Activated CD4-positive, alpha-beta T cell treated with anti-CD3 and anti-CD28 coated beads for 24 hours (primary cell): ENCODE measurements around the gene RBX1.
"Not testable (repeated sequence)": the region's sequence is repeated elsewhere in the genome, so short reads cannot be mapped to it uniquely, and the experiment has no call there.

ENCODE experiments used
- DNase-seq, 2 donors: peaks; one replicate each; pipeline ENCODE4 v3.0.0-alpha.2; 2020; ENCODE audit warnings: low read depth in 2 of 2

RBX1 gene

DNA sequence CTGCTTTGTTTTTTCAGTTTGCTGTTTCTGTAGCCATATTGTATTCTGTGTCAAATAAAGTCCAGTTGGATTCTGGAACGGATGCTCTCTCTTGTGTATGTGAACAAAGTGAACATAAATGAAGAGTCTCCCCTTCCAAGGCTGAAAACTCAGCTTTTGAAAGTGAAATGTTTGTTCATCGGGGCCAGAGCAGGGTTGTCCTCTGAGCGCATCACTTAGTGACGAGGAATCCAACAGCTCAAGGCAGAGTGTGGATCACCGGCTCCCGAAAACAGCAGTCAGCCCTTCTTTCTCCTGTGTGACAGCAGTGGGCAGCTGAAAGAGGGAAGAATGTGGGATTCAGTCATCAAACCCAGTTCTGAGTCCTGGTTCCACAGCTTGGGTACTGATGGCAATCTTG is 21.4 kb downstream of the RBX1 start:
- no peak for DNase-seq

DNA sequence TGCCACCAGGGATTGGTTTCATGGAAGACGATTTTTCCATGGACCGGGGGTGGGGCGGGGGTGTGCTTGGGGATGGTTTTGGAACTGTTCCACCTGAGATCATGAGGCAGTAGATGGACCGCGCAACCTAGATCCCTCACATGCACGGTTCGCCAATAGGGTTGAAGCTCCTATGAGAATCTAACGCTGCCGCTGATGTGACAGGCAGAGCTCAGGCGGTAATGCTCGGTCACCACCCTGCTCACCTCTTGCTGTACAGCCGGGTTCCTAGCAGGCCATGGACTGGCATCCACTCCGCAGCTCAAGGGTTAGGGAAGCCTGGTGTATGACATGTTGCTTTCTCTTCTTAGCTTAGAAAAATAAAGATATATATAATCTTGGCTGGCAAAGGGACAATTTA is 22.0 kb downstream of the RBX1 start:
- DNase-seq: no peak

DNA sequence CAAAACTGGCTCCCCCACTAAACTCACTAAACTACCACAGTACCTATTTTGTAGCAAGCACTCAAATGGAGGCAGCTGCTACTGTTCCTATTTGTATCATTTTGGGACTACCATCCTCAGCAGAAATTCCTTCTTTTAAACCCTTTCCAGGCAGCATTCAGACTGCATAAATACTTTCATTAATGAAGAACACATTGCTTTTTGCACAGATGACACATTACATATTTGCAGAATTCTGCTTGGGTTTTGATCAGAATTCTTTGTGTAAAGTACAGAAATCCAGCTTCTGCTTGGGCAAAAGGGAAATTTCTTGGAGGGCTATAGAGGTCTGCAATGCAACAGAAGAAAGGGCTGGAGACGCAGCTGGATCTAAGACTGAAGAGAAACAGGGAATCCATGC is 24.2 kb downstream of the RBX1 start:
- DNase-seq: no peak

DNA sequence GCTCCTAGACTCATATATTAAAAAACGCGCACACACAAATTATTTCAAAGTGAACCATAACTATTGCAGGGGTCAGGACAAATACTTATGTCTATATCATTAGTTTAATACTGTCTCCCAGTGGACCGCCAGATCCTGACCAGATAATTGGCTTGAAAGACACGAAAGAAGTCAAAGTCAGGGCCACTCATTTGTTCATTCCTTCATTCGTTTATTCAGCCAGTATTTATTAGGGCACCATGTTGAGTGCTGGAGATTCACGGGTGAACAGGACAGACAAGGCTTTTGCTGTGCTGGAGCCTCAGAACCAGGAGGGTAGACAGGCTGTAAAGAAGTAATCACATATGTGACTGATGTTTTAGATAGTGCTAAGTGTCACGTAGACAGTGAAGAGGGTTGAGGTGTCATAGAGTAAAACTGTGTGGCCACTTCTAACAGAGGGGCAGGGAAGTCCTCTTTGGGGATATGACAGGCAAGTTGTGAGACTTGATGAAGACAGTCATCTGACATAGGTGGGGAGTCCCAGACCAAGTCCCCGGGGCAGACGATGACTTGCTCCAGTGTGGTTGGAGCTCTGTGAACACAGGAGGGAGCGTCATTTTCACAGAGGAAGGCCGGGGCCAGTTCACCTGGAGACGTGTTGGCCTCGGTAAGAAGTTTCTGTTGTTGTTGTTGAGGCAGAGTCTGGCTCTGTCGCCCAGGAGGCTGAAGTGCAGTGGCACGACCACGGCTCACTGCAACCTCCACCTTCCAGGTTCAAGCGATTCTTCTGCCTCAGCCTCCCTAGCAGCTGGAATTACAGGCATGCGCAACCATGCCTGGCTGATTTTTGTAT is 25.9 kb downstream of the RBX1 start:
- no peak for DNase-seq

DNA sequence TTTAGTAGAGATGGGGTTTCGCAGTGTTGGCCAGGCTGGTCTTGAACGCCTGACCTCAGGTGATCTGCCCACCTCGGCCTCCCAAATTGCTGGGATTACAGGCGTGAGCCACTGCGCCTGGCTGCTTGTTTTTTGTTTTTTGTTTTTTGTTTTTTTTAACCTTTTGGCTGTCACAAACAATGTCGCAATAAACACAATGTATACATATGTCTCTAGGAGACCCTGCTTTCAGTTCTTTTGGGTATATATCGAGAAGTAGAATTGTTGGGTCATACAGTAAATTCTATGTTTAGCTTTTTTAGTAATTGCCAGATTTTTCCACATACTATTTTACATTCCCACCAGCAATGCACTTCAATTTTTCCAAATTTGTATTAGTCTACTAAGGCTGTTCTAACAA is 28.0 kb downstream of the RBX1 start:
- DNase-seq: no peak

DNA sequence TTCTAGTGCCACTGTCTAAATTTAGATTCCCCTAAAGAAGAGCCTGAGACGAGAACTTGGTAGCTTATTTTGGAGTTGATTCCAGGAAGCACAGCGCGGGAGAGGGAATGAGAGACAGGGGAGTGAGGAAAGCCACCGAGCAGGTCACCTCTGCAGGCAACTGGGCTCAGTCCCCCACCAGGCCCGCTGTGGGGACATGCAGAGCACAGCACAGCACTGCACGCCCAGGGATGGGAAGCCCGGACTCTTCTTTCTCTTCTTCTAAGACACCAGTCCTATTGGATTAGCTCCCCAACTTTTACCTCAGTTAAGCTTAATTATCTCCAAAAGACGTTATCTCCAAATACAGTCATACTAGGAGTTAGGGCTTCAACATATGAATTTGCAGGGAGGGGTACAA is 28.7 kb downstream of the RBX1 start:
- DNase-seq: no peak

DNA sequence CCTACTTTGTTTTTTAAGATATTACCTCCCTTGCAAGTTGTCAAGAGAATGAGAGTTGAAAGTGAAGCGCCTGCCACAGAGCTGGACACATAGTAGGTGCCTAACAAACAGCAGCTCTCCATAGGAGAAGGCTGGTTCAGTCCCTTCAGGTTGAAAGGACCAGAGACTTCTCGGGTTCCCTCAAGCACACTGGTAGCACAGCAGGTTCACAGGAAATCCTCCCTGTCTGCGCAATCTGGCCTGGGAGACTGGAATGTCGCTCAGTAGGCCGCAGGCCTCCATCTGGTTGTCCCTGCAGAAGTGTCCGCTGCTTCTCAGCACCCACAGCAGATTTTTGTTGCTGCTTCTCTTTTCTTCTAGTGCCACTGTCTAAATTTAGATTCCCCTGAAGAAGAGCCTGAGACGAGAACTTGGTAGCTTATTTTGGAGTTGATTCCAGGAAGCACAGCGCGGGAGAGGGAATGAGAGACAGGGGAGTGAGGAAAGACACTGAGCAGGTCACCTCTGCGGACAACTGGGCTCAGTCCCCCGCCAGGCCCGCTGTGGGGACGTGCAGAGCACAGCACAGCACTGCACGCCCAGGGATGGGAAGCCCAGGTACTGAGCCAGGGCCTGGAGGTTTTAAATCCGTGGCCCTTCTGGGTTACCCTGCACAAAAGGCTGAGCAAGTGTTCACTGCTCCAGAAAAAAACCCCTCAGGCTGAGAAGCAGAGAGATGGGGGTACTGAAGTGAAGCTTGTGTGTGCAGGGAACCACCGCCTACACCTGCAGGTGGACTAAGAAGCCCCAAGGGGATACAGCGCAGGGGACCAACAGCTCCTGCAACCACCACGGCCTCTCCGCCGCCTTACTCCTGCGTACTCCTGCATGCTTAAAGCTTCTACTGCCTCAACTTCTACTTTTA is 31.6 kb downstream of the RBX1 start:
- no peak for DNase-seq

DNA sequence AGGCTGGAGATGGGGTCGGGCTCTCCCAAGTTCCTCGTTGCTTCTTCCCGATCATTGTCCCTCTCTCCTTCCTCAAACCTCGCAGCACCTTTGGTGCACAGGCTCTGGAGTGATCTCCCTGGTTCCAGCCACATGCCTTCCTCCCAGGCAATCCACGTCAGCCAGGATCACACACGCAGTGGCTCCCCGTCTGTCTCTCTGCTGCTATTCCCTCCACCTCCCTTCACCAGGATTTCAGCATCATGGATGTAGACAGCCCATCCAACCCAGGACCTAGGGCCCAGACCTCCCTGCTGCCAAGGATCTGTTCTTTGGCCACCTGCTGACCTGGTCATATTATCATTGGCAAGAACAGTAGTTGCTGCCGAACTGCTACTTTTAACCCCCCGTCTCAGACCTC is 40.1 kb downstream of the RBX1 start:
- no peak for DNase-seq

DNA sequence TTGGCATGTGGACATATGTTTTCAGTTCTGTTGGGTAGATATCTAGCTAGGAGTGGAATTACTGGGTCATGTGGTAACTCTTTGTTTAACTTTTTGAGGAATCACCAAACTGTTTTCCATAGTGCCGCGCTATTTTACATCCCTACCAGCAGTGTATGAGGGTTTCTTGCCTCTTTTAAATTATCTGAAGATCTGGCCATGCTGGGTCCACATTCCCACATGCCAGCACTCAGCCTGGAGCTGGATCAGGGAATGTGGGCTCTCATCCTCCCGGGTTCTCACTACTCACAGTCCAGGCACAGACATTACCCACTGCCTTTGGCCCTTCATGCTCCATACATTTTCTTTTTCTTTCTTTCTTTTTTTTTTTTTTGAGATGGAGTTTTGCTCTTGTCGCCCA is 44.6 kb downstream of the RBX1 start:
- no peak for DNase-seq

DNA sequence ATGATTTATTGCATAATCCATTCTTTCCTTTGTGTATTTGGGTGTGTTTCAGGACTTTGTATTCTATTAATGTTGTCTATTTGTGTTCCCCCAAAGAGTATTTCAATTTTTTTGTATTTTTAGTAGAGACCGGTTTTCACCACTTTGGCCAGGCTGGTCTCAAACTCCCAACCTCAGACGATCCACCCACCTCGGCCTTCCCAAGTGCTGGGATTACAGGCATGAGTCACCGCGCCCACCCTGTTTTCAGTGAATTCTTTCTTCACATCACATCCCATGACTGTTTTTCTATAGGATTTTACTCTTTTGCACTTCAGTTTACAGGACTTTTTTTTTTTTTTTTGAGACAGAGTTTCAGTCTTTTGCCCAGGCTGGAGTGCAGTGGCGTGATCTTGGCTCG is 46.3 kb downstream of the RBX1 start:
- no peak for DNase-seq

DNA sequence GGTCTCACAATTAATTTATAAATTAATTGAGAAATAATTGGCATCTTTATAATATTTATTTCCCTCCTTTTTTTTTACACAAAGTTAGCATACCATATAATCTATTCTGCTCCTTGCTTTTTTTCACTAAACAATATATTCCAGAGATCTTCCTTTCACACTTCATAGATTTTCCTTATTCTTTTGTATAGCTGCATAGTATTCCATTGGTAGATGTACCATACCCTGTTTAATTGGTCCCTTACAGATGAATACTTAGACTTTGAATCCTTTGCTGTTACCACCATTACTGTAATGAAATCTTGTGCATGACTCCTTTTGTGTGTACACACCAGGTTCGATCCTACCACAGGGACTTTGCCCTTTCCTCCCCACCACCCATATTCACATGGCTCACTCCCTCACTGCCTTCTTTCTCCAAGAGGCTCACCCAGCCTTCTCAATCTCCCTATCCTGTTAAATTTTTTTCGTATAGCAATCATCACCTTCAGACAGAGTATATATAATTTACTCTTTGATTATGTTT is 48.9 kb downstream of the RBX1 start:
- no peak for DNase-seq

DNA sequence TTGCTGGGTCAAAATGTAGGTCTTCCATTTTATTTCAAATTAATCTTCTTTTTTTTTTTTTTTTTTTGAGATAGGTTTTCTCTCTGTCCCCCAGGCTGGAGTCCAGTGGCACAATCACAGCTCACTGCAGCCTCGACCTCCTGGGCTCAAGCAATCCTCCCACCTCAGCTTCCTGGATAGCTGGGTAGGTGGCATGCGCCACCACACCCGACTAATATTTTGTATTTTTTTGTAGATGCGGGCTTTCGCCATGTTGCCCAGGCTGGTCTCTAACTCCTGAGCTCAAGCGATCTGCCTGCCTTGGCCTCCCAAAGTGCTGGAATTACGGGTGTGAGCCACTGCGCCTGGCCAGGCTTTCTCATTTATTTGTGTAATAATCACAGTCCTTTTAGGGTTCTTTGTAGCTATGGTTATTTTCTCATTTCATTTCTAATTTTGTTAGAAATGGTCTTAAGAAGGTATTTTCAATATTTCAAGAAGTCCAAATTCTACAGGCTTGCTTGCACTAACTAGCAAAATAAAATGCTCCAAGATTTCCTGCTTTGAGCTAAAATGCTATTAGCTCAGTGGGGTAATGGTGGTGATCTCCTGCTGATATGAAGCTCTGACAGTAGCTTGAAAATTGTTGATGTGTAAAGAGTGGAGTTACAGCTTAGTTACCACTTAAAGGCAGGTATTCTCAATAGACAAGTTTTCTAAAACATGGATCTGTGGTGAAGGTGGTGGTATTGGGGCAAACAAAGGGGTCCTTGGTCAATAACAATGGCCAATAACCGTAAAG is 50.0 kb downstream of the RBX1 start:
- DNase-seq: no peak

DNA sequence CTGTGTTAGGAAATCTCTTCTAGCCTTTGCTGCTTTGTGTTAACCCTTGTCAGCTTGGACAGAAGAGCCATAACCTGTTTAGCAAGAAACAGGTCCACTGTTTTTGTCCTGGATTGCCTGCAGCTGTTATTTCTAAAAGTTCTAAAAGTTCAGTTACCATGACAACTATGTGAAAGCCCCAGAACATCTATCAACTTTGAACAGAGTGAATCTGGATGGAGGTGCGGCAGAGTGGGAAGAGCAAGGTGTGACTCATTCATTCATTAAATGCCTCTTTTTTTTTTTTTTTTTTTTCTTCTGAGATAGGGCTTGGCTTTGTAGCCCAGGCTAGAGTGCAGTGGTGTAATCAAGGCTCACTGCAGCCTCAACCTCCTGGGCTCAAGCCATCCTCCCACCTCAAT is 50.5 kb downstream of the RBX1 start:
- DNase-seq: no peak

DNA sequence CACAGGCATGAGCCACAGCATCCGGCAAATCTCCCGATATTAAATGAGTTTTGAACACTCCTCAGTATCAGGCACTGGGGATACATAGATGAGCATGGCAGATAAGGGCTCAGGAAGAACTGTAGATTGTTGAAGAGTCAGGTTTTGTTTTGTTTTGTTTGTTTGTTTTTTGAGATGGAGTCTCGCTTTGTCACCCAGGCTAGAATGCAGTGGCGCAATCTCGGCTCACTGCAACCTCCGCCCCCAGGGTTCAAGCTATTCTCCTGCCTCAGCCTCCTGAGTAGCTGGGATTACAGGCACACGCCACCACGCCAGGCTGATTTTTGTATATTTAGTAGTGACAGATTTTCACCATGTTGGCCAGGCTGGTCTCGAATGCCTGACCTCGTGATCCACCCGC is 51.2 kb downstream of the RBX1 start:
- DNase-seq: not testable (repeated sequence)

DNA sequence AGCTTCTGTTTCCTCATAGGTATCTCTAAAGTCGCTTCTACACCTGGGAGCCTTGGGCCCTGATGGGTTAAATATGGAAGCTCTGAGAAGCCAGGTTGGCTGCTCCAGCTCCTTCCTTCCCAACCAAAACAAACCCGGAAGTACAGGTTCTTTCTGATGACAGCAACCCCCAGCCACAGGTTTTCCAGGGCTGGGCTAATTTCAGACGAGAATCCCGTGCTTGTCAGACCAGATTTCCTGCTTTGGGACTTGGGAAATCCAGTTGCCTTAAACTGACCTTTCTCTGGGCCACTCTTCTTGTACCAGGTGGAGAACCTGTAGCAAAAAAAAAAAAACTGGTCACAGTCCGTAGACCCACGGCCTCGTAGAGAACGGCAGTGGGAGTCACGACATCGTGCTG is 51.9 kb downstream of the RBX1 start:
- DNase-seq: no peak

DNA sequence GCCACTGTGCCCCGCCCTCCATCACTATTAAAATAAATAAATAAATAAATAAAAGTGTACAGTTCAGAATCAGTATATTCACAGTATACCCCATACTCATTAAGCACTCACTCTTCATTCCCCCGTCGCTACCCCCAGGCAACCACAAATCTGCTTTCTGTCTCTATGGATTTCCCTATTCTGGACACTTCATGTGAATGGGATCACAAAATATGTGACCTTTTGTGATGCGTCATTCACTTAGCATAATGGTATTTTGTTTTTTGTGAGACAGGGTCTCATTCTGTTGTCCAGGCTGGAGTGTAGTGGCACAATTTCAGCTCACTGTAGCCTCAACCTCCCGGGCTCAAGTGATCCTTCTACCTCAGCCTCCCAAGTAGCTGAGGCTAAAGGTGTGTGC is 52.8 kb downstream of the RBX1 start:
- no peak for DNase-seq

DNA sequence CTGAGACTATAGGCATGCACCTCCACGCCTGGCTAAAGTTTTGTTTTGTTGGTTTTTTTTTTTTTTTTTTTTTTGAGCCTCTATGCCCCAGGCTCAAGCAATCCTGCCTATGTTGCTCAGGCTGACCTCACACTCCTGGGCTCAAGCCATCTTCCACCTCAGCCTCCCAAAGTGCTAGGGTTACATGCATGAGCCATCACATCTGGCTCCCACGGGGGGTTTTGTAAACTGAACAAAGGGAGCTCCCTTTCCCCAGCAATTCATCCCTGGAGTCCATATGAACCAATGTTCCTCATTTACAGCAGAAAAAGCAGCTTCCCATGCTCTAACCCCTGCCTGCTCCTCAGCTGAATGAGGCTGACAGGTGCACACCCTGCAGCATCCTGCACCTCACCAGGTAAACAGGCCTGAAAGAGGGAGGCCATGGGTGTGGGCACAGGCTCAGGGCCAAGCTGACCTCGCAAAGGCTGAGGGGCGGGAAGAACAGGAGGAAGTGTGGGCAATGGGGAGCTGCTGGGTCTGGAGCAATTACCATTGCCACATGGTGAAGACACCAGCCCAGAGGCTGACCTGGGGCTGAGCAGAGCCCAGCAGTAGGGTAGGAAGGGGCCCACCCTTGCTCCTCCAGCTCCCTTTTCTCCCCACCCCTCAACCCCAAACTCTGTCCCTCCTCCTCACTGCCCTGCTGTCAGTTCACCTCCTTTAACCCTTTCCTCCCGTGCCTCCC is 58.2 kb downstream of the RBX1 start:
- DNase-seq: no peak

DNA sequence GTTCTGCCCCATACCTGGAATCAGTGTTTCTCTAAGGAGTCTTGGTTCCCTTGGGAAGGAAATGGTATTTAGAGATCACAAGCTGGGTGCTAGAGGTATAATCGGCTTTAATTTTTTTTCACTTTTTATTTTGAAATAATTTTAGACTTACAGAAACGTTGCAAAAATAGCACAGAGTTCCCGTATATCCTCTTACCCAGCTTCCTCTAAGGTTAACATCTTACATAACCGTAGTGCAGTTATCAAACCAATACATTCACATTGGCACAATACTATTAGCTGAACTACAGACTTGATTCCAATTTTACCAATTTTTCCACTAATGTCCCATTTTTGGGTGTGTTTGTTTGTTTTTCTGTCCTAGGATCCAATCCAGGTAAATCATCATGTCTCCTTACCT is 63.8 kb downstream of the RBX1 start:
- DNase-seq: no peak

DNA sequence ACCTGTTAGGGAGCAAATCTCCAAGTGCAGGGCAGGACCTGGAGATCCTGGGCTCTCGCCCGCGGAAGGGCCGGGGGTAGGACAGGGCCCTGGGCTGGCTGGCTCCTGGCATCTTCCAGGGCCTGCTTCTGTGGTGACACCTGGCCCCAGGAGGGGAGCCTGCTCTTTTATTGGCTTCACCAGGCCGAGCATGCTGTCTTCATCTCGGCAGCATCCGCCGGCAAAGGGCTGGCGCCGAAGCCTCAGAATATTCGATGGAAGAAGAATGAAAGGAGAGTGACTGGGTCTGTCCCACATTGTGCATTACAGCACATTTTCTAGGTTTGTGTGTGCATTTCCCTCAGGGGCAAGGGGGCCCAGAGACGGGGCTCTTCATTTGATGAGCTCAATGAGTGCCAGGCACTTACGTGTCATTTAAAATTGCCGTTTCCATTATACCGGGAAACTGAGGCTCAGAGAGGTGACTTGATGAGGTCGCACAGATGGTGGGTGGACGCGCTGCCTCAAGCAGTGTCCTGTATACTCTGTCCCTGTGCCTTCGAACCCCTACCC is 70.0 kb downstream of the RBX1 start:
- DNase-seq: peak in 1 of 2 donors; percentile 1

DNA sequence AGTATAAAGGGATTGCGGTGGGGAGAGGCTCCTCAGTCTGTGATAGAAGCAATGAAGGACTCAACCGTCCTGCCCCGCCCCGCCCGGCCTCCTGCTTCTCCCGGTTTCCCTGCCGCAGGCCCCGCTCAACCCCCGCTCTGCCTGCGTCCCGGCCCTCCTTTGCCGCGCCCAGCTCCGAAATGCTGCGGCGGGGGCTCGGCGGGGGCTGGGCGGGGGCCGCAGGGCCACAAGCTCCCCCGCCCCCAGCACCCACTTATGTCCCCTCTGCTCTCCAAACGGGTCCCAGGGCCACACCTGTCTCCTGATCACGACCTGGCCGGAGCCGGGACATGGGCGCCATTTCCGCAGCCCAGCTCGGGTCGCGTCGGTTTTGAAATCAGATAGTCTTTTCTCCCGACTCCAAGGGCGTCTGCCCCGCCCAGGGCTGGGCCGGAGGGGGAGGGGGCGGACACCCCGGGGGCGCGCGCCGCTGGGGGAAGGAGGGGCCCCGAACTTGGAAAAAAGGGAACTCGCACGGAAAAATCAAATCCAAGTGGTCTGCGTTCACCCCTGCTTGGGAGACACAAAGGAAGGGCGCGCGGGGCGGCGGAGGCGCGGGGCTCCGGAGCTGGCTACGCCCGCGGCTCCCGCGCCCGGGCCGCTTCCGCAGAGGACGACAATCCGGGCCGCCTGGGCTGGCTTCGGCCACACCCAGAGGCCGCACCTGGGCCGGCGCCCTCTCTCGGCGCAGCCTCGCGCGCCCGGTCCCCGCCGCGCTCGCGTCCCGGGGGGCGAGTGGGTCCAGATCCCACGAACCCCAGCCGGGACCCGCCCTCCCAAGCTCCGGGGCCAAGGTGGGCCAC is 70.7 kb downstream of the RBX1 start:
- peak; percentile 31 to 32 for DNase-seq
